B cell (primary cell): ENCODE results near the gene FRG2. TPM values are rescaled to one million over a fixed set of nuclear protein-coding genes. Genes with fewer than 3 reads are reported as not detected.
"Not testable (repeated sequence)": the region's sequence is repeated elsewhere in the genome, so short reads cannot be mapped to it uniquely, and the experiment has no call there.

Experiments used
- ATAC-seq: fragments of 200-7000 bp; cut with Tn5 transposase; one replicate; pipeline ENCODE4 v1.10.0; 2021; ENCODE audit warnings: low read depth, mild to moderate bottlenecking, moderate number of reproducible peaks, moderate library complexity
- CTCF ChIA-PET: fragments of 350-600 bp; sonication (Branson Sonifier 250); formaldehyde crosslinking; loops from one replicate; lab custom pipeline; 2021; ENCODE audit warnings: antibody characterized with exemption, inconsistent platforms; lab: Charles Lee
- POLR2A ChIA-PET: fragments of 350-600 bp; sonication (Branson Sonifier 250); formaldehyde crosslinking; loops from one replicate; lab custom pipeline; 2021; ENCODE audit warnings: antibody characterized with exemption; lab: Charles Lee
- DNase-seq: peaks from one replicate; pipeline ENCODE4 v3.0.0; 2013
- H2AFZ ChIP-seq: 2 replicates; pipeline ENCODE4 v1.6.1; 2012; ENCODE audit warnings: mild to moderate bottlenecking, low read depth, low read length; ENCODE audit not compliant: insufficient read depth, poor library complexity, severe bottlenecking
- H3K27ac ChIP-seq, 2 donors: 1 replicate in 1 of 2; 2 replicates in 1 of 2; pipeline ENCODE4 v1.5.1; 2012 to 2013; ENCODE audit warnings: low read length in 2 of 2, mild to moderate bottlenecking in 2 of 2, moderate library complexity in 1 of 2
- H3K27me3 ChIP-seq, 4 experiments: fragments of 200-600 bp in 1 of 4; sonication (generic) in 1 of 4; replicated peaks in 1 of 4; 1 replicate in 2 of 4; 2 replicates in 2 of 4; pipeline versions ENCODE4 v1.6.1 to v1.7.0; 2013 to 2016; ENCODE audit warnings: low read length in 3 of 4, mild to moderate bottlenecking in 2 of 4, mixed read lengths in 1 of 4, moderate library complexity in 1 of 4; ENCODE audit not compliant: insufficient read depth in 4 of 4, control insufficient read depth in 3 of 4; ENCODE audit errors: control extremely low read depth in 1 of 4
- H3K36me3 ChIP-seq, 2 experiments: replicated peaks in 1 of 2; 1 replicate in 1 of 2; 2 replicates in 1 of 2; pipeline versions ENCODE4 v1.6.1 to v1.7.1; 2013; ENCODE audit warnings: low read length in 1 of 2; ENCODE audit not compliant: insufficient read depth in 2 of 2, control insufficient read depth in 1 of 2; ENCODE audit errors: control extremely low read depth in 1 of 2, extremely low read depth in 1 of 2
- H3K4me1 ChIP-seq, 2 donors: fragments of 200-600 bp in 1 of 2; sonication (generic) in 1 of 2; 1 replicate in 1 of 2; 2 replicates in 1 of 2; pipeline versions ENCODE4 v1.5.1 to v1.6.1; 2013 to 2017; ENCODE audit warnings: low read length in 2 of 2; ENCODE audit not compliant: control insufficient read depth in 2 of 2, insufficient read depth in 2 of 2
- H3K4me2 ChIP-seq: replicated peaks from 2 replicates; pipeline ENCODE3; 2012; ENCODE audit warnings: mild to moderate bottlenecking, low read depth, low read length; ENCODE audit not compliant: poor library complexity, severe bottlenecking
- H3K4me3 ChIP-seq, 5 experiments: fragments of 200-600 bp in 1 of 5; sonication (generic) in 1 of 5; 1 replicate in 3 of 5; 2 replicates in 2 of 5; pipeline versions ENCODE4 v1.5.1 to v1.7.0; 2011 to 2016; ENCODE audit warnings: low read length in 4 of 5, mild to moderate bottlenecking in 4 of 5, low read depth in 2 of 5, control low read depth in 1 of 5, moderate library complexity in 1 of 5; ENCODE audit not compliant: insufficient read depth in 1 of 5; ENCODE audit errors: control extremely low read depth in 1 of 5, extremely low read depth in 1 of 5
- H3K79me2 ChIP-seq: fragments of 200-600 bp; sonication (generic); one replicate; pipeline ENCODE4 v1.6.0; 2016; ENCODE audit warnings: low read length; ENCODE audit not compliant: control insufficient read depth, insufficient read depth
- H3K9ac ChIP-seq: fragments of 200-600 bp; sonication (generic); 2 replicates; pipeline ENCODE4 v1.6.1; 2017; ENCODE audit warnings: mild to moderate bottlenecking, low read length, moderate library complexity
- H3K9me3 ChIP-seq, 3 donors: one replicate each; pipeline versions ENCODE4 v1.6.1 to v1.7.1; 2013; ENCODE audit warnings: low read length in 2 of 3; ENCODE audit not compliant: control insufficient read depth in 2 of 3, insufficient read depth in 1 of 3; ENCODE audit errors: control extremely low read depth in 1 of 3
- H4K20me1 ChIP-seq: 2 replicates; pipeline ENCODE4 v1.6.0; 2012; ENCODE audit warnings: mild to moderate bottlenecking, low read length; ENCODE audit not compliant: insufficient read depth, control insufficient read depth, poor library complexity, severe bottlenecking
- H3K27ac Mint-ChIP-seq: one replicate; pipeline ENCODE4 v1.8.0; 2021; ENCODE audit warnings: mixed read lengths
- H3K27me3 Mint-ChIP-seq: one replicate; pipeline ENCODE4 v1.8.0; 2021; ENCODE audit warnings: mixed read lengths
- H3K4me1 Mint-ChIP-seq: one replicate; pipeline ENCODE4 v1.8.0; 2021; ENCODE audit warnings: mixed read lengths
- H3K4me3 Mint-ChIP-seq: one replicate; pipeline ENCODE4 v1.8.0; 2021; ENCODE audit warnings: mixed read lengths
- H3K9me3 Mint-ChIP-seq: one replicate; pipeline ENCODE4 v1.8.0; 2022; ENCODE audit warnings: mixed read lengths; ENCODE audit not compliant: insufficient read depth
- WGBS: methylation state at CpG from one replicate; pipeline ENCODE4 v1.1.5; 2013; ENCODE audit warnings: missing lambda C conversion rate; ENCODE audit not compliant: insufficient coverage; 5-methylcytosine and 5-hydroxymethylcytosine counted together
- intact Hi-C: fragments of 100-400 bp; cut with micrococcal nuclease; formaldehyde crosslinking; loops from one replicate; pipeline ENCODE4 v1.10.0; 2022
- polyA plus RNA-seq: library from polyadenylated mRNA; depleted of rRNA; stranded (reverse); fragments of >200 nt; gene quantifications from 2 replicates; pipeline ENCODE4 v1.2.3, GENCODE V29; 2012
- total RNA-seq, 2 donors: library from RNA; stranded (reverse); fragments of 120-200 nt in 1 of 2; gene quantifications; 1 replicate in 1 of 2; 2 replicates in 1 of 2; pipeline versions ENCODE4 v1.2.3 to v1.2.4, GENCODE V29; 2013 to 2022
- TF ChIP-seq, protein P1 (sequence below): fragments of 200-600 bp; IDR thresholded peaks from one replicate; pipeline ENCODE4 v1.8.0; 2022; ENCODE audit warnings: antibody characterized with exemption, mild to moderate bottlenecking

The FRG2 gene
- total and polyA plus RNA-seq, 2 donors (not counting 1 experiment from before 2014, with no cell fraction given): not detected

DNA sequence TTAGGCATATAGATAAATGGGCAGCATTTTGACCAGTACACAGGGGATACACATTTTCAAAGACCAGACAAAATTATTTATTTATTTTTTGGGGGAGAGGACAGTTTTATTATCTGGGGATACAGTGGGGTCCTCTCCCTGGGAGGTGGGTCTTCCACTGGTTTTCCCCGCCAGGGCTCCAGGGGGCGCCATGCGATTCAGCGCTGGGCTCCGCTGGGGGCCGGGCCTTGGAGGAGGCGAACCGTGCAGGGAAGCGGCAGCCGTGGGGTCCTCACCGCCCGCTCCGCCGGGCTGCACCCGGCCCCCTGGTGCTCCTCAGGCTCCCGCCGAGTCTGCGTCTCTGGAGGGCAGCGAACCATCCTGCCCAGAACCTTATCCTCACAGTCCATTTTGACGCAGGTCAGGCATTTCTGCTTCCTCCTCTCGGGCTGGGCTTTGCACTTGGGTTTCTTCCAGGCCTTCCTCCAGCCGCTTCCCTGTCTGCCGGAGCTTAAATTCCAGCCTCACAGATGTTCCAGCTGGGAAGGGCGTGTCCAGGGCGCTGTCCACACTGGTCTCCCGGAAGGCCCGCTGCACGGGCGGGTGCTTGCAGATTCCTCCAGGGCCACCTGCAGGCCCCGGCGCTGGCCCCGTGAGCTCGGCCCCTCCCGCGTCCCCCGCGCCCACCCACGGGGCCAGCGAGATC is 10.8 kb upstream of the FRG2 start:
- POLR2A ChIA-PET, H4K20me1 ChIP-seq, H3K27me3 Mint-ChIP-seq, DNase-seq, H3K9ac ChIP-seq, H3K4me3 ChIP-seq, H3K27me3 ChIP-seq, intact Hi-C loops, H3K4me1 Mint-ChIP-seq, H3K27ac ChIP-seq, H3K27ac Mint-ChIP-seq, H3K4me3 Mint-ChIP-seq, H3K36me3 ChIP-seq, CTCF ChIA-PET, H2AFZ ChIP-seq, H3K4me1 ChIP-seq, H3K9me3 ChIP-seq, H3K9me3 Mint-ChIP-seq, H3K4me2 ChIP-seq, H3K79me2 ChIP-seq: not testable (repeated sequence)
- ATAC-seq: peak; percentile 54
- TF ChIP-seq, protein P1, sequence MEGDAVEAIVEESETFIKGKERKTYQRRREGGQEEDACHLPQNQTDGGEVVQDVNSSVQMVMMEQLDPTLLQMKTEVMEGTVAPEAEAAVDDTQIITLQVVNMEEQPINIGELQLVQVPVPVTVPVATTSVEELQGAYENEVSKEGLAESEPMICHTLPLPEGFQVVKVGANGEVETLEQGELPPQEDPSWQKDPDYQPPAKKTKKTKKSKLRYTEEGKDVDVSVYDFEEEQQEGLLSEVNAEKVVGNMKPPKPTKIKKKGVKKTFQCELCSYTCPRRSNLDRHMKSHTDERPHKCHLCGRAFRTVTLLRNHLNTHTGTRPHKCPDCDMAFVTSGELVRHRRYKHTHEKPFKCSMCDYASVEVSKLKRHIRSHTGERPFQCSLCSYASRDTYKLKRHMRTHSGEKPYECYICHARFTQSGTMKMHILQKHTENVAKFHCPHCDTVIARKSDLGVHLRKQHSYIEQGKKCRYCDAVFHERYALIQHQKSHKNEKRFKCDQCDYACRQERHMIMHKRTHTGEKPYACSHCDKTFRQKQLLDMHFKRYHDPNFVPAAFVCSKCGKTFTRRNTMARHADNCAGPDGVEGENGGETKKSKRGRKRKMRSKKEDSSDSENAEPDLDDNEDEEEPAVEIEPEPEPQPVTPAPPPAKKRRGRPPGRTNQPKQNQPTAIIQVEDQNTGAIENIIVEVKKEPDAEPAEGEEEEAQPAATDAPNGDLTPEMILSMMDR: peak; percentile 18
- no CpG with 5 or more reads among the region's 39 CpGs for WGBS

DNA sequence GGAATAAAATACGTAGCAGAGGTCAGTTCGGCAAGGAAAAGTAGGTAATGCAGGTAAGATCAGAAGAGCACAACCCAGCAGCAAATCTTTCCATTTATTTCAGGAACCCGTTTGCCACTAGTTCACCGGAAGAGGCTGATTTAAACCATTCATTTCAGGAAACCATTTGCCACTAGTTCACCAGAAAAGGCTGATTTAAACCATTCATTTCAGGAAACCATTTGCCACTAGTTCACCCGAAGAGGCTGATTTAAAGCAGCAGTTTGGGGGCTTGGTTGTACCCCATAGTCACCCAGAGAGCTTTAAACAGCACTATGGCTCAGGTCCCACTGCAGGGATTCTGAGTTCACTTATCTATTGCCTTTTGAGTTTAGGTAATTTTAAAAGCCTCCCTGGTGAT is 4.2 kb upstream of the FRG2 start:
- not testable (repeated sequence) for ATAC-seq, H3K4me2 ChIP-seq

DNA sequence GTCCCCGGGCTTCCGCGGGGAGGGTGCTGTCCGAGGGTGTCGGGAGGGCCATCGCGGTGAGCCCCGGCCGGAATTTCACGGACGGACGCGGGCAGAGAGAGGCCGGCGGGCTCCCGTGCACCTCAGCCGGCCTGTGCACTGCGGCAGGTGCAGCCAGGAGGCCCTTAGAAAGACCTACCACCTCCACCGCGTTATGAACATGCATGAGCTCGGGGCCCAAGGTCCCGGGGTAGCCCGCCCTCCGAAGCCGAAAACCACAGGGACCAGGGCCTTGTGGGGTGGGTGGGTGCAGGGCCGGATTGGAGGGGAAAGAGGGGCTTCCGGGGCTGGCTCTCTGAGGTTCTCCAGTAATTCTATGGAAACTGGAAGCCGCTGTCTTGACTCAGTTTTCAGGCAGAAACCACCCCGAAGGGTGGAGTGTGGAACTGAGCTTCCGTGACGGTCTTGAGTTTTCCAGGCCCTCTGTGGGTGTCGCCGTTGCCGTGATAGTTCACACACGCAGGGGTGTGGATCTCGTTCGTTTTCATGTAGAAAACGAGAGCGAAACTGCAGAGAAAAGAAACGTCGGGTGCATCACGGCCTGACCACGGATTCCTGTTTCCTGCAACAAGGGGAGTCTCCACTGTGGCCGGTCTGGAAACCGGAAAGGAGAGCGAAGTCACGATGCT is 4.3 kb downstream of the FRG2 start:
- intact Hi-C loops, H3K27ac ChIP-seq, H3K9ac ChIP-seq, H3K27ac Mint-ChIP-seq, H3K36me3 ChIP-seq, ATAC-seq, H3K9me3 Mint-ChIP-seq, H4K20me1 ChIP-seq, POLR2A ChIA-PET, CTCF ChIA-PET, H3K79me2 ChIP-seq, H2AFZ ChIP-seq: not testable (repeated sequence)
- Mint-ChIP-seq H3K27me3 (peaks cover 31% of the 10 kb centered on the region), H3K4me1 (peaks cover 19% of the 10 kb centered on the region), H3K4me3 (peak overlapping the region; percentile 76)
- peak; percentile 18 for DNase-seq
- Histone ChIP-seq H3K9me3 (peaks cover 0 to 38% (median 0%) of the 10 kb centered on the region in 3 donors), H3K27me3 (peaks cover 0 to 36% (median 15%) of the 10 kb centered on the region in 4 experiments), H3K4me3 (peak overlapping the region in 4 of 5 experiments; percentile 15 to 46 (median 32)), H3K4me2 (peak overlapping the region; percentile 47), H3K4me1 (peaks cover 13 to 19% of the 10 kb centered on the region in 2 donors)
- 25% methylated on average over 31 of the region's 47 CpGs for WGBS

More for the DNA sequence above, 4.2 kb upstream of the FRG2 start:
- H3K27me3 ChIP-seq, H3K9ac ChIP-seq, H3K9me3 Mint-ChIP-seq, H3K4me3 Mint-ChIP-seq, intact Hi-C loops, H3K4me1 ChIP-seq, H3K4me3 ChIP-seq, H3K79me2 ChIP-seq, H3K27ac ChIP-seq, H4K20me1 ChIP-seq, H3K4me1 Mint-ChIP-seq, DNase-seq, H2AFZ ChIP-seq, H3K9me3 ChIP-seq, H3K27ac Mint-ChIP-seq, POLR2A ChIA-PET, H3K36me3 ChIP-seq, H3K27me3 Mint-ChIP-seq, CTCF ChIA-PET: not testable (repeated sequence)
- WGBS: no CpG with 5 or more reads among the region's 5 CpGs
